NB4 (cell line): ENCODE results near the gene DIMT1.

Experiments
- CTCF ChIP-seq: IDR thresholded peaks from one replicate; pipeline ENCODE4 v1.5.1; 2012; ENCODE audit warnings: low read depth, low read length
- MAX ChIP-seq: IDR thresholded peaks from 2 replicates; pipeline ENCODE4 v1.6.1; 2011; ENCODE audit warnings: low read depth, low read length
- POLR2A ChIP-seq: IDR thresholded peaks from 2 replicates; pipeline ENCODE4 v1.6.1; 2011; ENCODE audit warnings: mild to moderate bottlenecking; ENCODE audit not compliant: insufficient read length; ENCODE audit errors: extremely low read depth

- TF ChIP-seq CTCF (no peak), POLR2A (no peak), MAX (no peak)
These were observed 46.6 kb upstream of the DIMT1 start for GRCh38 chr5:62450259-62450658.
